Urinary bladder (tissue), 4 donors: Measurements from ENCODE around the gene CCNH. TPM values are rescaled to one million over a fixed set of nuclear protein-coding genes. Genes with fewer than 3 reads are reported as not detected.

ENCODE experiments used
- DNase-seq: peaks from one replicate; pipeline ENCODE4 v3.0.0-alpha.2; 2015; ENCODE audit errors: extremely low spot score
- H3K27ac ChIP-seq: one replicate; pipeline ENCODE4 v1.5.1; 2013; ENCODE audit warnings: low read depth, mild to moderate bottlenecking, moderate library complexity
- H3K36me3 ChIP-seq: one replicate; pipeline ENCODE4 v1.6.1; 2013; ENCODE audit warnings: mild to moderate bottlenecking, moderate library complexity; ENCODE audit not compliant: insufficient read depth
- H3K4me1 ChIP-seq: one replicate; pipeline ENCODE4 v1.6.1; 2013; ENCODE audit warnings: mild to moderate bottlenecking, moderate library complexity; ENCODE audit not compliant: insufficient read depth
- H3K4me3 ChIP-seq: one replicate; pipeline ENCODE4 v1.5.1; 2013; ENCODE audit warnings: low read depth, low read length
- WGBS: extraction: QIAGEN DNeasy Blood & Tissue Kit; methylation state at CpG from one replicate; pipeline ENCODE4 v1.1.7; 2013; 5-methylcytosine and 5-hydroxymethylcytosine counted together
- polyA plus RNA-seq: library from polyadenylated mRNA; stranded (reverse); fragments of 200-250 nt; gene quantifications from one replicate; pipeline ENCODE4 v1.2.3, GENCODE V29; 2013
- total RNA-seq: library from RNA; depleted of rRNA; stranded (reverse); fragments of >200 nt; gene quantifications from one replicate; pipeline ENCODE4 v1.2.3, GENCODE V29; 2014
- donor health status: healthy with polysubstance abuse.
- donor health status: healthy.

CCNH gene
- total and polyA plus RNA-seq, 2 donors, result 25.7 to 133 TPM

DNA sequence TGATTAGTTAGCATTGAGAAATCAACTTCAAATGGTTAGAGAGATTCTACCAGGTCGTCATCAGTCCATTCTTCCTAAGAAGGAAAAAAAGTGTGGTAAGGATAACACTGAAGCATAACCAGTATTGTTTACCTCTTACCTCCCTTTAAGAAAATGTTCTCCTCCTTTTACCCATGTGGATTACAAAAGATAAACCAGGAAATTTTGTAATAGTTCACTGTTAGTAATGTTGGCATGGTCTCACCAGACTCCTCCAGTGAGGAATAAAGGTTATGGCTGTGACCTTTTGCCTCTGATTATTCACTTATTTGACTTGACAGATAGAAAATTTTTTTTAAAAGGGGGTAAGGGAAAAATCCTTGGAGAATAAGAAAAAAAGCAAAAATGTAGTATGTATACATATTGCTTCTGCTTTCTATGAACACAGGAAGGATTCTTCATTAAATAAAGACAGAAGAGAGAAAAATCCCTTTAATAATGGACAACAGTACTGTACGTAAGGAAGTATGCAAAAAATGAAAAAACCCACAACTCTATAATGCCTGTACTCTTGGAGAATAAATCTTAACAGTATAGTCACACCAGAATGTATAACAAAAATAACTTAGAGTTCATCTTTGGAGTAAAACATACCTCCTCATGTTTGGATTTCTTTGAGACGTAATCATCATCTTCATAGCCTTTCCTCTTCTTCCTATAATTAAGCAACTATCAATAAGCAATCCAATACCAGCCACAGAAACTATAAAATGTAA, 18.1 kb downstream of the CCNH start:
- no peaks in the 10 kb centered on the region for H3K4me1 ChIP-seq

DNA sequence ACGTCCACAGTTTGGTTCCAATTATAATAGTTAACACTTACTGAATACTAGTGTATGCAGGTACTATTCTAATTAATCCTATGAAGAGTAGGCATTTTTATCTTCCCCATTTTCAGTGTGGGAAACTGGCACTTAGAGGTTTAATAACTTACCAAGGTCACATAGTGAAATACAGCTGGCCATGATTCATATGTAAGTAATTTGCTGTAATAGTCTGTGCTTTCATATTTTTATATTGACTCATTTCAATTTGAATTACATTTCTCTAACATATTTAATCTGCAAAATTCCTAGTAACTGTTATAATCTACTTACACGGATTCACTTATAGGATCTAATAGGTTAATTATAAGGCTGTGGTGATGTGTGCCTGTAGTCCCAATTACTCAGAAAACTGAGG, 19.4 kb downstream of the CCNH start:
- Histone ChIP-seq H3K4me3 (no peak overlapping the region), H3K4me1 (no peaks in the 10 kb centered on the region), H3K36me3 (peaks cover 7% of the 10 kb centered on the region), H3K27ac (no peak overlapping the region)
- DNase-seq, result no peak
- 68% methylated on average over 2 of the region's 2 CpGs for WGBS

More for the DNA sequence above, 18.1 kb downstream of the CCNH start:
- 91% methylated on average over 3 of the region's 3 CpGs for WGBS
- Histone ChIP-seq H3K36me3 (peaks cover 7% of the 10 kb centered on the region), H3K27ac (no peak overlapping the region), H3K4me3 (no peak overlapping the region)
- no peak for DNase-seq

DNA sequence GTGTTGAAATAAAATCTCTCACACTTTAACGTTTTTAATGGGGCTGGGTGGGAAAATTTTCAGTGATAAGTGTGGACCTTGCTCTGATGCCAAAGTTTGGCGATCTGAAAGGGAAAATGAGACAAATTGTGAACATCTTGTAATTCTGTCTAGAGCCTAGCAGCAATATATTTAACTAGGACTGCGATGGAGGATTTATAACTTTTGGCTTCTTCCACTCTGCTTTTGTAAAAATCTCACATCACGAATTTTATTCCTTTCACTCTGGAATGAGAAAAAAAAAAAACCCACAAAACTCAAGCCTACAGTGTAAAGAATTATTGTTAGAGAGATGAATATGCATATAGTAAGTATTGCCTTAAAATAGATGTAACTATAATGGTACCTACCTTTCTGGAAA, 19.9 kb downstream of the CCNH start:
- H3K36me3 ChIP-seq, result peaks cover 5% of the 10 kb centered on the region
- no peak overlapping the region for H3K27ac ChIP-seq
- DNase-seq, result no peak
- H3K4me1 ChIP-seq, result no peaks in the 10 kb centered on the region
- WGBS, result 70% methylated on average over 4 of the region's 4 CpGs
- H3K4me3 ChIP-seq, result no peak overlapping the region

DNA sequence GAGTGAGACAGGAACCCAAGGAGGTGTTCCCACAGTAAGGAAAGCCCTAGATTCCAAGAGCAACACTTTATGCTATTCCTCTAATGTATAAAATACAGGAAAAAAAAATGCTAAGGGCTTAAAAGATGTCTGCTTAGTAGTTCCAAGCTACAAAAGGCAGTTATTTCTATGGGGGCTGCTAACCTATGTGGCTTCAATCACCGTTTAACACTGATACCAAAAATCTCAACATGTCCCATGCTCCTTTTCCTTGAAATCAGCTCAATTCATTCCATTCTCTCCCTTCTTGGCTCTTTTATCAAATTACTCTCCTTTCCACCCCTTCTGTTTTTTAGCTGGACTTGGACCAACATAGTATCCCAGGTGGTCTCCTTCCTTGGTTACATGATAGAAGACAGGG, 20.6 kb downstream of the CCNH start:
- WGBS, result 83% methylated on average over 1 of the region's 1 CpG
- DNase-seq, result no peak
- Histone ChIP-seq H3K27ac (no peak overlapping the region), H3K4me3 (no peak overlapping the region), H3K4me1 (no peaks in the 10 kb centered on the region), H3K36me3 (peaks cover 2% of the 10 kb centered on the region)

DNA sequence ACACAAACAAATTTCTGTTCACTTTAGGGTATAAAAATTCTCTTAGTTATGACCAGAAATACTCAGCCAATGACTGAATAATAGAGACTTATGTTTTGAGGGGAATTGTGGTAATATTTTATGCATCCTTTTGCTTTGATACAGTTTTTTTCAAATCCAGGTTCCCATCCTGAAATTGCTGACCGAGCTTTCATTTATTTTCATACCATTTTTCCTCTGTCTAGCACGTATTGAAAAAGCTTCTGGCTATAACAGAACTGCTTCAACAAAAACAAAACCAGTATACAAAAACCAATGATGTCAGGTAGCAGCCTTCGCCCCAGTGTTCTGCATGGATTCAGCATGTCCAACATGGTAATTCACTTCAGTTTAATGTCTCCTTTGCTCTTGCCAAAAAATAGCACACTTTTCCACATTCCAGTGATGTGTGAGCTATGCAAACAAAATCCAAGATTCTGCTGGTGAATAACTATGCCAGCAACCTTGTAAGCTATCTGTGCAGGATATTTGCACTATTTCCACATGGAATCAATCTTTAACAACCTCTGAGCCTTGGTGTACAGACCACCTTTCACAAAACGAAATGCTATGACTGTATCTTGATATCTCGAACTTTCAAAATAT, 22.0 kb downstream of the CCNH start:
- Histone ChIP-seq H3K4me1 (no peaks in the 10 kb centered on the region), H3K27ac (no peak overlapping the region), H3K36me3 (peaks cover 2% of the 10 kb centered on the region), H3K4me3 (no peak overlapping the region)
- WGBS, result 73% methylated on average over 5 of the region's 5 CpGs
- DNase-seq, result no peak

DNA sequence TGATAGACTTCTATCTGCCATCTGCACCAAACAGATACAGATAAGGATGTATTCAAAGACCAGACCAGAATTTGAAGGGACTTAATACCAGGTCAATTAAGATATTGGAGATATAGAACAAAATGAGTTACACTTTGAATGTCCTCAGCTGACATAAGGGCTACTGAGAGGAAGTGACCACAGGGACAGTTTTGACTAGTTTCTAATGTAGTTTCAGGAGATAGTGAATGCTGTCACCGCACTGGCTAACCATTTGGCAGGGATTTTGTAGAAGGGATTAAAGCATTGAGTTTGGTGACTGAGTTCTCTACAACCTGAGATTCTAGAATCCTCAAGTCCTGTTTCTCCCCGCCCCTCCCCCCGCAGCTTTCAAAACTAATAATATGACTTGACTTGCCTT, 22.7 kb downstream of the CCNH start:
- H3K27ac ChIP-seq, result no peak overlapping the region
- no peak for DNase-seq
- H3K4me1 ChIP-seq, result no peaks in the 10 kb centered on the region
- 96% methylated on average over 3 of the region's 3 CpGs for WGBS
- peaks cover 2% of the 10 kb centered on the region for H3K36me3 ChIP-seq
- H3K4me3 ChIP-seq, result no peak overlapping the region

DNA sequence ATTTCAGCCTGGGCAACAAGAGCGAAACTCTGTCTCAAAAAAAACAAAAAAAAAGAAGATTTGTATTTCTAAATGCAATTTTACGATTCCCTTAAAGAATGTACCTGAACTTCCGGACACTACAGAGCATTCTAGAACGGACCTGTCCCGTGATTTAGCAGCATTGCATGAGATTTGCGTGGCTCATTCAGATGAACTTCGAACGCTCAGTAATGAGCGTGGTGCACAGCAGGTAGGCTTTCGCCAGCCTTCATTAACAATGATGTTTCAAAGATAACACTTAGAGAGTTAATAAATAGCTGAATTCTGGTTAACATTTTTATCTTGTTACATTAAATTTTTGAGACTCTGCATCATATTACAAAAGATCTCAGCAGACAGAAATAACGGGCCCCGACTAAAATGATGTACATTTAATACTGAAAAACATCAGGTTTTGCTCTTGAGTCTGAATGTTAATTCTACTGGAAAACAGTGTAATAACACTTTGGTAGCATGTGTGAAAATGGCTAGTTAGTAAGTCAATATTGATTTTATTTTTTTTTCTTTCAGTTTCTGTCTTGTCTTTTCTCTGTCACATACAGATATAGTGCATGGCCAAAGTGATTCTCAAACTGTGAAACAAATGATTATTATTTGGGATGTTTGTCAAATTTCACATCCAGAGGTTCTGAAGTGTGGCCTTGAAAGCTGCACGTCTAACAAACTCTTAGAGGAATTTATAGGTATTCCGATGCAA, 23.3 kb downstream of the CCNH start:
- H3K4me3 ChIP-seq, result no peak overlapping the region
- no peak for DNase-seq
- peaks cover 2% of the 10 kb centered on the region for H3K36me3 ChIP-seq
- H3K27ac ChIP-seq, result no peak overlapping the region
- 95% methylated on average over 14 of the region's 14 CpGs for WGBS
- no peaks in the 10 kb centered on the region for H3K4me1 ChIP-seq

DNA sequence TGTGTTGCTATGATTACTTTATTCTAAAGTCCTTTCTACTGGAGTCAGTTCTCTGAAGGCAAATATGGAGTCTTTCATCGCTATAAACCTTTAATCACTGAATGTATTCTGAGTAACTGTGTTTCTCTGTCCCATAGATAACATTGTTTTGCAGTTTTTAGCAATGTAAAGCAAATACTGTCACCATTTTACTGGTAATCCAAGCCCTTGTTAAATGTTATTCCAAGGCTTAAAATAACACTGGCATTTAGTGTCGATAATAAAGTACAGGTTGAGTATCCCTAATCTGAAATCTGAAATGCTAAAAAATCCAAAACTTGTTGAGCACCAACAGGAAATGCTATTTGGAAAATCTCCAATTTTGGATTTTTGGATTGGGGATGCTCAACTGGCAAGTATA, 24.6 kb downstream of the CCNH start:
- no peaks in the 10 kb centered on the region for H3K4me1 ChIP-seq
- peaks cover 2% of the 10 kb centered on the region for H3K36me3 ChIP-seq
- DNase-seq, result no peak
- H3K27ac ChIP-seq, result no peak overlapping the region
- no peak overlapping the region for H3K4me3 ChIP-seq
- 77% methylated on average over 2 of the region's 2 CpGs for WGBS

DNA sequence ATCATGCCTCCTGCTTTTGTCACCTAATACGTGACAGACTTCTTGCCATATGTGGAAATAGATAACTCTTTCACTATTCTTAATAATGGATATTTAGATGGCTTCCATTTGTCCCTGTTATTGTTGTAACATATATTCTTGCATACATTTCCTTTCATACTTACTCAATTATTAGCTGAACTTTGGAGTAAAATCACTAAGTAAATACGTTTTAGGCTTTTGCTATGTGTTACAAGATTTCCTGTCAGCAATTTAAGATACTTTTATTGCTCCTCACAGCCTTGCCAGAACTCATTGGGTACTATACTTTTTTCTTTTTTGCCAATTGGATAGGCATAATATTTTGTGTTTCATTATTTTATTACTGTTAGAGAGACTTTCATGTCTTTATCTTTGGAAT, 26.9 kb downstream of the CCNH start:
- H3K27ac ChIP-seq, result no peak overlapping the region
- DNase-seq, result no peak
- 70% methylated on average over 2 of the region's 2 CpGs for WGBS
- H3K36me3 ChIP-seq, result no peaks in the 10 kb centered on the region
- H3K4me3 ChIP-seq, result no peak overlapping the region
- no peaks in the 10 kb centered on the region for H3K4me1 ChIP-seq

DNA sequence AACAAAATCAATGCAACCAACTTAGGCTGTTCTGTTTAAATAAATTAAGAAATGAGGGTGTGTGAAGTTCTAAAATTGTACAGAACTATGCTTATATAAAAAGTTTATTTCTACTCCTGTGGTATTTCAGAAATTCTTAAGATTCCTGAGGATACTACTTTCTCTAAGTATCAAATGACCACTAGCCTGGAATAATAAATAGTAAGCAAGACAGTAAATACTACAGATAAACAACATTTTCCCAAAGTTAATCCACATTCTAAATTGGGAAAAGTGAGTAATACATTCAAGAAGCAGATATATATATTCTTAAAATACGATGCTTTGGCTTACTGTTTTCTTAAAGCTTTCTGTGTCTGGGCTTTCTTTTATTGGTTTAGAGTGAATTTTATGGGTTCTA, 29.5 kb downstream of the CCNH start:
- Histone ChIP-seq H3K4me1 (no peaks in the 10 kb centered on the region), H3K4me3 (no peak overlapping the region), H3K36me3 (peaks cover under 1% of the 10 kb centered on the region), H3K27ac (no peak overlapping the region)
- 65% methylated on average over 1 of the region's 1 CpG for WGBS
- DNase-seq, result no peak

DNA sequence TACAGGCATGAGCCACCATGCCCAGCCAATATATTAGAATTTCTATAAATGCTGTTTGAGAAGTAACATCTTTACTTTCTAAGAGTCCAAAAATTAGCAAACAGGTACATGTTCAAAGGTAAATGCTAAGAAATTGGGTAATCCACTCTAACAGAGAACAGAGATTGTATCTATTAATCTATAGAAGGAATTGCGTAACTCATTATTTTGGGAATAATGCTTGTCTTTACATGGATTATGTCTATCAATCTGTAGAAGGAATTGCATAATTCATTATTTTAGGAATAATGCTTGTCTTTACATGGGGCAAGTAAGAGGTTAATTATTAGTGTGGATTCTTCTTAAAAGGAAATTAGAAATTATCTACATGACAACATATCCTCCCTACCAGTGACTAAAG, 30.5 kb downstream of the CCNH start:
- WGBS, result 100% methylated on average over 1 of the region's 1 CpG
- no peak overlapping the region for H3K4me3 ChIP-seq
- peaks cover 2% of the 10 kb centered on the region for H3K36me3 ChIP-seq
- no peaks in the 10 kb centered on the region for H3K4me1 ChIP-seq
- no peak for DNase-seq
- no peak overlapping the region for H3K27ac ChIP-seq

DNA sequence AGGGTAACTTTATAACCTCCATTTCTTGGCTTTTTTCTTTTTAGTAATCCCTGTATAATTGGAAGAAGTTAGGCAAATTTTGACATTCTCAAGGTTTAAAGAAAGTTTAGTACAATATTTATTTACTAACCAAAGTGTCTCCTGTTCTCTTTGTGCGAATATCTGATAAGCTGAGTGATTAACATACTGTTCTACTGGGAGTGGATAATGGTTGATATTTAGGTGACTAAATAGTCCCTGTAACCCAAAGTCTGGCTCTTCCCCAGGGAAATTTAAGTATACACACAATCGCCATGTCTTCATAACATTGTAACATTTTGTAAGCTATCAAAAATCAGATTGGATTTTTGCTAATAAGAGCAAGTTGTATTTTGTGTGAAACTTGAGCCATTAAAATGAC, 40.0 kb downstream of the CCNH start:
- no peak for DNase-seq
- 66% methylated on average over 2 of the region's 2 CpGs for WGBS
- Histone ChIP-seq H3K36me3 (peaks cover 2% of the 10 kb centered on the region), H3K4me3 (no peak overlapping the region), H3K4me1 (no peaks in the 10 kb centered on the region), H3K27ac (no peak overlapping the region)

DNA sequence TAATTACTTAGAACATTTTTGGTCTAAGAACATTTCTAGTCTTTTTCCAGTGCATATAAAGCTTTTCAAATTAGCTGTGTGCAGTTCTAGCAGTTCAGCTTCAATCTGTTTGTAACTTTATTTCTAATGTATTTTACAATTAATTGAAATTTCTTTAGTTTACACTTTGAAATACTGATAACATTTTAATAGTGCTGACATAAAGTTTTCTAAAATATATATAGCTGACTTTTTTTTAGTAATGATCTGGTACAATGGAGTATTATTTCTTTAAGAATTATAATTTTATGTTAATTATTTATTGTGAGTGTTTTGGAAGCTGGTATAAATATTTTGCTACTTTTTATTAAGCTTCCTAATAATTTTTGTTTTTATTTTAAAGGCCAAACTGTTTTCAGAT, 43.3 kb downstream of the CCNH start:
- Histone ChIP-seq H3K4me1 (no peaks in the 10 kb centered on the region), H3K4me3 (no peak overlapping the region), H3K36me3 (no peaks in the 10 kb centered on the region), H3K27ac (no peak overlapping the region)
- no peak for DNase-seq

DNA sequence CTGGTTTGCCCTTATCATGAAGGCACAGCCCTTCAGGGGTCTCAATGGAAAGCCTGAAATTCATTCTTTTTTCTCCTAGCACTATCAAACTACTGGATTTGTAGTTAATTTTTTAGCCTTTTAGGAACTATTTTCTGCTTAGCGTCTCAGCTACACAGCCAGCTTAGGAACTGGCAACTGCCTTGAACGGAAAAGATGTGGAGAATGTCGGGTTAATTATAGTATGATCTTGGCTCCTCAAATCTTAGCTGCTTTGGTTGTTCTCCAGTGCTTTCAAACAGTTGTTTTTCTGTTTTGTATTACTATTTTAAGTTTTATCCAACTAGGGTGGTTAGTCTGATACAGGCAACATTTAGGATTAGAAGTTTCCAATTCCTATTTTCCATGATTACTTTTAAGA, 44.1 kb downstream of the CCNH start:
- no peak for DNase-seq
- no peaks in the 10 kb centered on the region for H3K36me3 ChIP-seq
- H3K4me1 ChIP-seq, result no peaks in the 10 kb centered on the region
- 75% methylated on average over 3 of the region's 3 CpGs for WGBS
- H3K4me3 ChIP-seq, result no peak overlapping the region
- H3K27ac ChIP-seq, result no peak overlapping the region
